C4-2B (cell line): Measurements from ENCODE around the gene RNF152.

ENCODE experiments used
- H3K27ac ChIP-seq: fragments of 450-650 bp; 2 replicates; pipeline ENCODE4 v1.5.1; 2017
- ZFX ChIP-seq: fragments of 450-650 bp; IDR thresholded peaks from 2 replicates; pipeline ENCODE4 v1.6.1; 2017
- TF ChIP-seq, protein P1 (sequence below): fragments of 450-650 bp; conservative IDR thresholded peaks from 2 replicates; pipeline ENCODE4 v1.5.1; 2017; ENCODE audit warnings: mild to moderate bottlenecking

The RNF152 gene

GRCh38 chr18:61888622-61889021 lies 4.2 kb downstream of the RNF152 start:
- TF ChIP-seq ZFX: no peak
- TF ChIP-seq, protein P1, sequence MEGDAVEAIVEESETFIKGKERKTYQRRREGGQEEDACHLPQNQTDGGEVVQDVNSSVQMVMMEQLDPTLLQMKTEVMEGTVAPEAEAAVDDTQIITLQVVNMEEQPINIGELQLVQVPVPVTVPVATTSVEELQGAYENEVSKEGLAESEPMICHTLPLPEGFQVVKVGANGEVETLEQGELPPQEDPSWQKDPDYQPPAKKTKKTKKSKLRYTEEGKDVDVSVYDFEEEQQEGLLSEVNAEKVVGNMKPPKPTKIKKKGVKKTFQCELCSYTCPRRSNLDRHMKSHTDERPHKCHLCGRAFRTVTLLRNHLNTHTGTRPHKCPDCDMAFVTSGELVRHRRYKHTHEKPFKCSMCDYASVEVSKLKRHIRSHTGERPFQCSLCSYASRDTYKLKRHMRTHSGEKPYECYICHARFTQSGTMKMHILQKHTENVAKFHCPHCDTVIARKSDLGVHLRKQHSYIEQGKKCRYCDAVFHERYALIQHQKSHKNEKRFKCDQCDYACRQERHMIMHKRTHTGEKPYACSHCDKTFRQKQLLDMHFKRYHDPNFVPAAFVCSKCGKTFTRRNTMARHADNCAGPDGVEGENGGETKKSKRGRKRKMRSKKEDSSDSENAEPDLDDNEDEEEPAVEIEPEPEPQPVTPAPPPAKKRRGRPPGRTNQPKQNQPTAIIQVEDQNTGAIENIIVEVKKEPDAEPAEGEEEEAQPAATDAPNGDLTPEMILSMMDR: no peak
- no peak overlapping the region for H3K27ac ChIP-seq

DNA sequence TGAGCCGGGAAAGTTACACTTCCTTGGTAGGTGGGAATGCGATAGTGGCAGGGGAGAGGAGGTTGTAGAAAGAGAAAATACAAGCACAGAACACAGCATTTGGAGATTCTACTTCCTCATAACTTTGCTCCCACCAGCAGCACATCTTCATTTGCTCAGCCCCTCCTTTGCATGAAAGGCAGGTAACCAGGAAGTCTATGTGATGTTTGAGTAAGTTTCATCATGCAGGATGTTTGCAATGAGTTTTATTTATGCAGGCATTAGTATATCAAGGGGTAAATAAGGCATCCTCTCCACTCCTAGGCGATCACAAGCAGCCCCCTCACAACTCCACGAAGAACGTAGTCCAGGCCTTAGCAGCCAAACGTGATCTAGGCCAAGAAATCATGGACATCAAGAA lies 5.0 kb downstream of the RNF152 start:
- H3K27ac ChIP-seq: no peak overlapping the region
- no peak for TF ChIP-seq ZFX
- TF ChIP-seq, protein P1: no peak

- TF ChIP-seq, protein P1: no peak
- TF ChIP-seq ZFX: no peak
- no peak overlapping the region for H3K27ac ChIP-seq
These were observed 9.3 kb downstream of the RNF152 start for GRCh38 chr18:61883547-61883946.

DNA sequence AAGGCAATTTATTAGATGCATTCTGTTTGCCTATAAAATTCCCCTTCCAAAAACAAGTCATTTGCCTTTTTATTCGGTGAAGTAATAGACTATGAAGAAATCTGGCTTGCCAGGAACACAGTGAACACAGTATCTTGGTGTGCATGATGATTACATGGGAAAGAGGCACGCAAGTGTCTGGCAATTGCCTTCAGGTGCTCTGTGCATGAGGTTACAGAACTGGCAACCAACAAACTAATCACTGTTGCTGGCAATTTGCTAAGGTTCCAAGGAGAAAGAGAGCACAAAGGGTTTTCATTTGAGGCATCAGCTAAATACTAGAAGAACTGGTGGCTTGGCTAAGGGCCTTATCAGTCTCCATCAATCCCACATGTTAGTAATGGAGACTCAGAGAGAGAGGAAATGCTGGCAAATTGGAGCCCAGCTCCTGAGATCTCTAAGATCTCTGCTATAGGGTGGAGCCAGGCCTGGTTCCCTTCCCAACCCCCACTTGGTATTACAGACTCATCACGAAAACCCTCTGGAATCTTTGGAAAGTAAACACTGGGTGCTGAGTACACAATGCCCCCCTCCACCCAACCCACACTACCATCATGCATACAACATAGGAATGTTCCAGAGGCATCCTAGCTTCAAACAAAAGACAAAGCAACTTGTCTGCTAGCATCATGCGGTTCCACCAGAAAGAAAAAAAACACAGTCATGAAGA lies 10.4 kb downstream of the RNF152 start:
- TF ChIP-seq, protein P1: no peak
- TF ChIP-seq ZFX: no peak
- no peak overlapping the region for H3K27ac ChIP-seq

DNA sequence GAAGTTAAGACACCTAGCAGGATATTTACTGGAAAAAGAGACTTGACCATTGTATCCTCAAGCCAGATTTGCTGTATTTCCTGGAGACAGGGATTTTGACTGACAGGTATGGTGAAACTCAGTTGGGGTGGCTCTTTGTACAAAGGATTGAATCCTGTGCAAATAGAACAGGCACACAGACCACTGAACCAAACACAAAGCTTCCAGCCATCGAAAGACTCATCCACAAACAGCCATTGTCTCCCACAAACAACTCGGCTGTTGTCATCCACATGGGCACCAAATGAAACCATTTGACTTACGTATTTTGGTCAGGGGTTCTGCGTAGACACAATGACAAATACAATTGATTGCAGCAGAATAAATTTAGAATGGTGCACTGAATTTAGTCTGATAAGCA lies 15.9 kb downstream of the RNF152 start:
- TF ChIP-seq ZFX: no peak
- TF ChIP-seq, protein P1: no peak
- H3K27ac ChIP-seq: no peak overlapping the region

DNA sequence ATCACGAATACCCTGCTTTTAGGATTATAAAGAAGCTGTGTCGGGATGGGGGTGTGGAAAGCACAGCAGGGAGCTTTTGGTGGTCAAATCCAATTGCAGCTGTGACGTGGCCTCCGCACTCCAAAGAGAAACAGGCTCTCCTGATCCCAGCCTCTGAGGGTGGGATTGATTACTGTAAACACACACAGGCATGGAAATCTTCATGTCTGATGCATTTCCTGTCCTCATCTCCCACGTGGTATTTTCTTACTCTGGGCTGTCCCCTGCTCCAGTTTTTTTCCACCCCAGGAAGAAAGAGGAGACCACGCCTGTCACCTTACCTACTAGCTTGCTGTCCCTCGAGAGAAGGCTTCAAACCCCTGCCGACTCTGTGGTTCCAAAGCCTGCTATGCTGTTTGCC lies 22.7 kb downstream of the RNF152 start:
- TF ChIP-seq, protein P1: no peak
- TF ChIP-seq ZFX: no peak
- no peak overlapping the region for H3K27ac ChIP-seq

DNA sequence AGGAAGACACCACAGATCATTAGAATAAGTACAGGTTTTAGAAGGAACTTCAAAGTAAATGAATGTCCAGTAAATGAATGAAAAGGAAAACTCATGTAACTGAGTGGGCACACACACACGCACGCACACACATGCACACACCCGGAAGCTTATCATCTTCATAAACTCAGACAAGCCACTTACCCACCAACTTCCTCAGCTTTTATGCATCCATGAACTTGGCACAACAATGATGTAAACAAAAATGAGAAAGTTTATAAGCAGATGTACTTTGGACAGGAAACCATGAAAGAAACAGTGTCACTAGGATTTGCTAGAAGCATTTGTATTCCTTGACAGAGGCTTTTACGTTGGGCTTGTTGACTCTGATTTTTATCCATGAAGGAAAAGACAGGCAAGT lies 23.2 kb downstream of the RNF152 start:
- no peak for TF ChIP-seq ZFX
- TF ChIP-seq, protein P1: no peak
- H3K27ac ChIP-seq: no peak overlapping the region
